HEK293T (cell line): ENCODE data around the gene GFPT1.

Source experiments
- LEF1 ChIP-seq: fragments of 450-650 bp; IDR thresholded peaks from 2 replicates; pipeline ENCODE4 v1.6.1; 2017; ENCODE audit warnings: mild to moderate bottlenecking, borderline replicate concordance
- NFRKB ChIP-seq: fragments of 450-650 bp; IDR thresholded peaks from 2 replicates; pipeline ENCODE4 v1.6.1; 2016; ENCODE audit warnings: mild to moderate bottlenecking, moderate library complexity
- SP1 ChIP-seq: fragments of 450-650 bp; IDR thresholded peaks from 2 replicates; pipeline ENCODE4 v1.6.1; 2017
- SUZ12 ChIP-seq: fragments of 450-650 bp; IDR thresholded peaks from 2 replicates; pipeline ENCODE4 v1.6.1; 2016; ENCODE audit warnings: mild to moderate bottlenecking

GRCh38 chr2:69287544-69287943, 99.5 kb downstream of the GFPT1 start:
- TF ChIP-seq NFRKB (no peak), LEF1 (no peak), SP1 (no peak), SUZ12 (no peak)
